Gastrocnemius medialis (tissue), 4 donors: ENCODE results near the gene SPTLC2. TPM values are rescaled to one million over a fixed set of nuclear protein-coding genes. Genes with fewer than 3 reads are reported as not detected.
"Not testable (repeated sequence)": the region's sequence is repeated elsewhere in the genome, so short reads cannot be mapped to it uniquely, and the experiment has no call there.

Source experiments
- ATAC-seq, 2 donors: fragments of 150-250 bp; one replicate each; pipeline ENCODE4 v1.9.1; 2016
- DNase-seq, 2 donors: peaks; one replicate each; pipeline ENCODE4 v3.0.0-alpha.2; 2019
- H3K27ac ChIP-seq, 4 donors: fragments of 200-600 bp; sonication (generic); 1 replicate in 1 of 4; 2 replicates in 3 of 4; pipeline ENCODE4 v1.5.1; 2016 to 2018; ENCODE audit warnings: mild to moderate bottlenecking in 2 of 4, moderate library complexity in 1 of 4
- H3K27me3 ChIP-seq, 3 donors: fragments of 200-600 bp; sonication (generic) in 2 of 3; 1 replicate in 1 of 3; 2 replicates in 2 of 3; pipeline versions ENCODE4 v1.5.1 to v1.6.0; 2016 to 2019; ENCODE audit warnings: mild to moderate bottlenecking in 1 of 3, moderate library complexity in 1 of 3
- H3K36me3 ChIP-seq, 2 donors: fragments of 200-600 bp; sonication (generic) in 1 of 2; one replicate each; pipeline ENCODE4 v1.5.1; 2017 to 2018
- H3K4me1 ChIP-seq, 2 donors: fragments of 200-600 bp; sonication (generic) in 1 of 2; one replicate each; pipeline ENCODE4 v1.5.1; 2016 to 2017; ENCODE audit warnings: mild to moderate bottlenecking in 2 of 2
- H3K4me3 ChIP-seq, 4 donors: fragments of 200-600 bp; sonication (generic) in 3 of 4; 1 replicate in 1 of 4; 2 replicates in 3 of 4; pipeline ENCODE4 v1.5.1; 2016 to 2019; ENCODE audit warnings: mild to moderate bottlenecking in 2 of 4
- H3K9me3 ChIP-seq, 3 donors: fragments of 200-600 bp; sonication (generic) in 2 of 3; 1 replicate in 1 of 3; 2 replicates in 2 of 3; pipeline ENCODE4 v1.5.1; 2016 to 2019
- POLR2A ChIP-seq, 2 donors: fragments of 450-650 bp; IDR thresholded peaks; one replicate each; pipeline ENCODE4 v1.6.1; 2017; ENCODE audit warnings: antibody characterized with exemption in 2 of 2, mild to moderate bottlenecking in 2 of 2, moderate library complexity in 2 of 2
- in situ Hi-C, 4 donors: fragments of 200-750 bp; cut with MboI; loops; one replicate each; pipeline versions ENCODE4 v1.15.0 to v1.8.0; 2017; ENCODE audit warnings: low sequenced_read_pairs in 4 of 4
- intact Hi-C: fragments of 100-400 bp; cut with DNase I; formaldehyde crosslinking; loops from one replicate; pipeline ENCODE4 v1.15.1; 2023; ENCODE audit warnings: low total_unique reads
- total RNA-seq, 4 donors: library from RNA; depleted of rRNA; stranded (reverse); fragments of >200 nt; gene quantifications; one replicate each; pipeline versions ENCODE4 v1.1.0 to v1.2.3, GENCODE V29; 2016
- TF ChIP-seq, protein P1 (sequence below), 5 experiments: fragments of 450-650 bp in 3 of 5; fragments of 200-600 bp in 2 of 5; sonication (generic) in 2 of 5; IDR thresholded peaks in 4 of 5; conservative IDR thresholded peaks in 1 of 5; 1 replicate in 4 of 5; 2 replicates in 1 of 5; pipeline ENCODE4 v1.5.1; 2016 to 2019; ENCODE audit warnings: antibody characterized with exemption in 5 of 5, mild to moderate bottlenecking in 3 of 5, moderate library complexity in 3 of 5

SPTLC2 gene
- total RNA-seq, 4 donors from 2014 or later = 6.5 to 10.4 (median 7.0) TPM

DNA sequence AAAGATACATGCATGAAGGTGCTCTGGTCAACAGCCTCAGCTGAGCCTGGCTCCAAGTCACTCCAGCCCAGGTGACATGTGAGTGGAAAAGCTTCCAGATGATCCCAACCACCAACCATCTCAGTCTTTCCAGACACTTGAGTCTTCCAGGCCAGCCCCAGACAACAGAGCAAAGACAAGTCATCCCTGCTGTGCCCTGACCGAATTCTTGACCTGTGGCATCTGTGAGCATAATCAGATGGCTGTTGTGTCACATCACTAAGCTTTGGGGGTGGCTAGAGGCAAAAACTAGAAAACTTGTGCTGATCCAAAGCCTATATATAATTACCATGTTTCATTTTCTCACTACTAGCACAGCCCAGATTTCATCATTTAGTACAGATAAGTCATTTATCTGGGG lies 67.0 kb downstream of the SPTLC2 start:
- intact Hi-C loops (no loop called here), in situ Hi-C loops (no loop called here)
- no peaks in the 10 kb centered on the region for H3K9me3 ChIP-seq
- DNase-seq = no peak
- ATAC-seq = no peak
- H3K27me3 ChIP-seq = no peaks in the 10 kb centered on the region
- H3K4me1 ChIP-seq = no peaks in the 10 kb centered on the region
- no peak overlapping the region for H3K4me3 ChIP-seq
- H3K36me3 ChIP-seq = peaks cover 0 to 28% of the 10 kb centered on the region in 2 donors
- TF ChIP-seq, protein P1, sequence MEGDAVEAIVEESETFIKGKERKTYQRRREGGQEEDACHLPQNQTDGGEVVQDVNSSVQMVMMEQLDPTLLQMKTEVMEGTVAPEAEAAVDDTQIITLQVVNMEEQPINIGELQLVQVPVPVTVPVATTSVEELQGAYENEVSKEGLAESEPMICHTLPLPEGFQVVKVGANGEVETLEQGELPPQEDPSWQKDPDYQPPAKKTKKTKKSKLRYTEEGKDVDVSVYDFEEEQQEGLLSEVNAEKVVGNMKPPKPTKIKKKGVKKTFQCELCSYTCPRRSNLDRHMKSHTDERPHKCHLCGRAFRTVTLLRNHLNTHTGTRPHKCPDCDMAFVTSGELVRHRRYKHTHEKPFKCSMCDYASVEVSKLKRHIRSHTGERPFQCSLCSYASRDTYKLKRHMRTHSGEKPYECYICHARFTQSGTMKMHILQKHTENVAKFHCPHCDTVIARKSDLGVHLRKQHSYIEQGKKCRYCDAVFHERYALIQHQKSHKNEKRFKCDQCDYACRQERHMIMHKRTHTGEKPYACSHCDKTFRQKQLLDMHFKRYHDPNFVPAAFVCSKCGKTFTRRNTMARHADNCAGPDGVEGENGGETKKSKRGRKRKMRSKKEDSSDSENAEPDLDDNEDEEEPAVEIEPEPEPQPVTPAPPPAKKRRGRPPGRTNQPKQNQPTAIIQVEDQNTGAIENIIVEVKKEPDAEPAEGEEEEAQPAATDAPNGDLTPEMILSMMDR (IDR thresholded peaks at IDR 0.05 in 4 of 5, conservative IDR thresholded peaks at IDR 0.05 in 1 of 5) = no peak
- TF ChIP-seq POLR2A (IDR thresholded peaks at IDR 0.05) = no peak
- H3K27ac ChIP-seq = no peak overlapping the region

DNA sequence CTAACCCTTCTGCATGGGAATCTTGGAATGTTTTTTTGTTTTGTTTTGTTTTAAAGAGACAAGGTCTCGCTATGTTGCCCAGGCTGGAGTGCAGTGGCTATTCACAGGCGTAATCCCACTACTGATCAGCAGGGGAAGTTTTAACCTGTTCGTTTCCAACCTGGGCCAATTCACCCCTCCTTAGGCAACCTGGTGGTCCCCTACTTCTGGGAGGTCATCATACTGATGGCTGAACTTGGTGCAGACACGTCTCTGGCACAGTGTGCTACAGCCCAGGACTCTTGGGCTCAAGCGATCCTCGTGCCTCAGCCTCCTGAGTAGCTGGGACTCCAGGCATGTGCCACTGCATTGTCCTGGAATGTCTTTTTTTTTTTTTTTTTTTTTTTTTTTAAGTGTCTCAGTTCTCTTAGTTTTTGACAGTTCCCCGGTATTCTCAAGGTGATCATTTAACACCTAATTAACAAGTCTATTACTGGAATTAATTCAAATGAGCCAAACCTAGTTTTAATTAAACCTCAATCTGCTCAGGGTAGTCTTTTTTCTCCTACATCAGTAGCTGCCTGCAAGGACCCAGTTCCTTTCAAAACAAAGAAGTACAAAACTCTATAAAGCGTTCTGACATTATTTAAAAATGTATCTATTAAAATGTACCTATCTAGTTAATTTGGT lies 68.8 kb downstream of the SPTLC2 start:
- no peak for ATAC-seq
- in situ Hi-C loops = no loop called here
- intact Hi-C loops = no loop called here

DNA sequence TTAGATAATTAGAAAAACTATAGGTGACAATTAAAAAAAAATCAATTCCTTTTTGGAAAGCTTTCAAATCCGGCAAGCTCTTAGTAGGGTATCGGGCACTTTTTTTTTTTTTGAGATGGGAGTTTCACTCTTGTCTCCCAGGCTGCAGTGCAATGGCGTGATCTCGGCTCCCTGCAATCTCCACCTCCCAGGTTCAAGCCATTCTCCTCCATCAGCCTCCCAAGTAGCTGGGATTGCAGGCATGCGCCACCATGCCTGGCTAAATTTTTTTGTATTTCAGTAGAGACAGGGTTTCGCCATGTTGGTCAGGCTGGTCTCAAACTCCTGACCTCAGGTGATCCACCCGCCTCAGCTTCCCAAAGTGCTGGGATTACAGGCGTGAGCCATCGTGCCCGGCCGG lies 71.3 kb downstream of the SPTLC2 start:
- intact Hi-C loops, H3K9me3 ChIP-seq, DNase-seq, H3K27ac ChIP-seq, H3K4me3 ChIP-seq, H3K27me3 ChIP-seq, in situ Hi-C loops, ATAC-seq, H3K4me1 ChIP-seq: not testable (repeated sequence)
- H3K36me3 ChIP-seq = peaks cover 0 to 20% of the 10 kb centered on the region in 2 donors

More for the DNA sequence above, 68.8 kb downstream of the SPTLC2 start:
- Histone ChIP-seq H3K27me3 (no peaks in the 10 kb centered on the region), H3K4me1 (peaks cover 0 to 5% of the 10 kb centered on the region in 2 donors), H3K36me3 (peaks cover 0 to 28% of the 10 kb centered on the region in 2 donors), H3K9me3 (no peaks in the 10 kb centered on the region), H3K27ac (no peak overlapping the region), H3K4me3 (no peak overlapping the region)
- no peak for DNase-seq
- TF ChIP-seq, protein P1 (IDR thresholded peaks at IDR 0.05 in 4 of 5, conservative IDR thresholded peaks at IDR 0.05 in 1 of 5) = no peak
- TF ChIP-seq POLR2A (IDR thresholded peaks at IDR 0.05) = no peak

DNA sequence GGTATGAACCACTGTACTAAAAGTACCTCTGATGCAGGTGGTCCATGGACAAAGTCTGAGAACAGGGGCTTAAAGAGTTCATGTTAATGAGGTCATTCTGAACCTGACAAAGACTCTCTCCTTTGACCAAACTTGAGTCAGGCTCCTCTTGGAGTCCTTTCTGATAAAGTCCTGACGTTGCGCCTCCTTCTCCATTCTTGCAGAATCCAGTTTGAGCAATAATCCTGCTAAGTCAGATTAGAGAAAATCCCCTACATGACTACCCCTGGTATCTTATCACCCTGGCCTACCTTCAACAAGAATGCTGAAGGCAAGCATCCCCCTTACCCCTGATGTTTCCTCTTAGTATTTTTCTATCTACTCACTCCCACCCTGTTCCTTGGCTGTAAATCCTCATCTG lies 71.9 kb downstream of the SPTLC2 start:
- H3K27me3 ChIP-seq = no peaks in the 10 kb centered on the region
- intact Hi-C loops = no loop called here
- H3K4me1 ChIP-seq = peaks cover 0 to 6% of the 10 kb centered on the region in 2 donors
- H3K4me3 ChIP-seq = no peak overlapping the region
- H3K36me3 ChIP-seq = peaks cover 0 to 18% of the 10 kb centered on the region in 2 donors
- ATAC-seq = no peak
- H3K27ac ChIP-seq = no peak overlapping the region
- DNase-seq = no peak
- TF ChIP-seq, protein P1 (IDR thresholded peaks at IDR 0.05 in 4 of 5, conservative IDR thresholded peaks at IDR 0.05 in 1 of 5) = no peak
- no peak for TF ChIP-seq POLR2A (IDR thresholded peaks at IDR 0.05)
- in situ Hi-C loops = no loop called here
- no peaks in the 10 kb centered on the region for H3K9me3 ChIP-seq

DNA sequence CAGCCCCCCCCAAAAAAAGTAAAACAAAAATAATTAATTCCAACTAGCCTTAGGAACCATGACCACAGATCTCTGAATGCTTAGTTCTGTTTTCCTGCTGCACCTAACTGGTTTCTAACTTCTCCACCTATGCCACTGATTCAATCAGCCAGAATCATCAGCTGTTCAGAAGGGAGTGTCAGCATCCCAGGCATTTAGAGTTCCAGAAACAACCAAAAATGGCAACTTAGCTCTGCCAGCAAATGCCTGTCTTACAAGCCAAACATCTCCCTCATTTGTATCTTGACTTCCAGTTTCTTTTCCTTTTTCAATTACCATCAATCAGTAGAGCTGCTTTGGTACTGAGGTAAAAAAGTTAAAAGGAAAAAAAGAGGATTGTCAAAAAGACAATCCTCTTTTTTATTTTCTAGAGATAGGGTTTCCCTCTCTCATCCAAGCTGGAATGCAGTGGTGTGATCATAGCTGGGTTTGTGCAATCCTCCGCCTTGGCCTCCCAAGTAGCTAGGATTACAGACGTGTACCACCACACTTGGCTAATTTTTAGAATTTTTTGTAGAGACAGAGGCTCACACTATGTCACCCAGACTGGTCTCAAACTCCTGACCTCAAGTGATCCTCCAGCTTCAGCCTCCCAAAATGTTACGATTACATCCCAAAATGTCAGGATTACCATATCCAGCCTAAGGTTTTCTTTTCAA lies 72.7 kb downstream of the SPTLC2 start:
- H3K36me3 ChIP-seq = peaks cover 0 to 10% of the 10 kb centered on the region in 2 donors
- H3K9me3 ChIP-seq = no peaks in the 10 kb centered on the region
- intact Hi-C loops (no loop called here), in situ Hi-C loops (no loop called here)
- TF ChIP-seq, protein P1 (IDR thresholded peaks at IDR 0.05 in 4 of 5, conservative IDR thresholded peaks at IDR 0.05 in 1 of 5) = no peak
- no peak for TF ChIP-seq POLR2A (IDR thresholded peaks at IDR 0.05)
- no peak overlapping the region for H3K4me3 ChIP-seq
- no peak overlapping the region for H3K27ac ChIP-seq
- no peak for ATAC-seq
- no peak for DNase-seq
- peaks cover 0 to 6% of the 10 kb centered on the region in 2 donors for H3K4me1 ChIP-seq
- no peaks in the 10 kb centered on the region for H3K27me3 ChIP-seq
